Ovary (tissue), 3 donors: ENCODE measurements around the gene SOST.

ENCODE experiments used
- EP300 ChIP-seq: sonication (generic); formaldehyde crosslinking; IDR thresholded peaks from one replicate; pipeline ENCODE4 v1.6.1; 2017; ENCODE audit warnings: antibody characterized with exemption
- POLR2A ChIP-seq: fragments of 450-650 bp; IDR thresholded peaks from one replicate; pipeline ENCODE4 v1.6.1; 2017; ENCODE audit warnings: antibody characterized with exemption, mild to moderate bottlenecking, moderate library complexity
- TF ChIP-seq, protein P1 (sequence below), 3 donors: fragments of 450-650 bp in 2 of 3; fragments of 200-600 bp in 1 of 3; IDR thresholded peaks; one replicate each; pipeline versions ENCODE4 v1.5.1 to v1.8.0; 2016 to 2022; ENCODE audit warnings: antibody characterized with exemption in 3 of 3, mild to moderate bottlenecking in 1 of 3
- donor health status: DM: no; HTN: no; CAD: no.

DNA sequence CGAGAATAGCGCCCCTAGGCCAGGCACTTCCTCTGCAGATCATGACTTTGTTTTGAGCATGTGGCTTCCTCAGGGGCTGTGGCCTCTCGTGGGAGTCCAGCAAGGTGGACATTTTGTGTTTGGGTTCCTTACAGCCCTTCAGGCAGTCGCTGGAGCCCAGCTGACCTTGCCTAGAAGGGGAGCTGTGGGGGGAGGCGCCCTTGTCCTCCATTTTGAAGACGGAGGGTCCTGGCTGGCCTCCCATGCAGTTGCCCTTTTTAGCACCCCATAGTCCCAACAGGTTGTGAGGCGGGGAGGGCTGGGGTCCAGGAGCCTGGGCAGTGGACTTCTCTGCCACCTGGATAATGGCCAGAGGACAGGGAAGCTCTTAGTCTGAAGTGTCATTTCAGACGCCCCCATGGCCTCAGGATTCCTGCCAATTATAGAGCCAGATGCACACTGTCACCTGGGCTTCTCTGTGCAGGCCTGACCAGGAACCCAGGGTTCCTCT, 1.4 kb downstream of the SOST start:
- TF ChIP-seq, protein P1, sequence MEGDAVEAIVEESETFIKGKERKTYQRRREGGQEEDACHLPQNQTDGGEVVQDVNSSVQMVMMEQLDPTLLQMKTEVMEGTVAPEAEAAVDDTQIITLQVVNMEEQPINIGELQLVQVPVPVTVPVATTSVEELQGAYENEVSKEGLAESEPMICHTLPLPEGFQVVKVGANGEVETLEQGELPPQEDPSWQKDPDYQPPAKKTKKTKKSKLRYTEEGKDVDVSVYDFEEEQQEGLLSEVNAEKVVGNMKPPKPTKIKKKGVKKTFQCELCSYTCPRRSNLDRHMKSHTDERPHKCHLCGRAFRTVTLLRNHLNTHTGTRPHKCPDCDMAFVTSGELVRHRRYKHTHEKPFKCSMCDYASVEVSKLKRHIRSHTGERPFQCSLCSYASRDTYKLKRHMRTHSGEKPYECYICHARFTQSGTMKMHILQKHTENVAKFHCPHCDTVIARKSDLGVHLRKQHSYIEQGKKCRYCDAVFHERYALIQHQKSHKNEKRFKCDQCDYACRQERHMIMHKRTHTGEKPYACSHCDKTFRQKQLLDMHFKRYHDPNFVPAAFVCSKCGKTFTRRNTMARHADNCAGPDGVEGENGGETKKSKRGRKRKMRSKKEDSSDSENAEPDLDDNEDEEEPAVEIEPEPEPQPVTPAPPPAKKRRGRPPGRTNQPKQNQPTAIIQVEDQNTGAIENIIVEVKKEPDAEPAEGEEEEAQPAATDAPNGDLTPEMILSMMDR (IDR thresholded peaks at IDR 0.05), result no peak
- TF ChIP-seq POLR2A (no peak), EP300 (no peak)
